Measurements from ENCODE around the gene RTN1.

Gene RTN1

DNA sequence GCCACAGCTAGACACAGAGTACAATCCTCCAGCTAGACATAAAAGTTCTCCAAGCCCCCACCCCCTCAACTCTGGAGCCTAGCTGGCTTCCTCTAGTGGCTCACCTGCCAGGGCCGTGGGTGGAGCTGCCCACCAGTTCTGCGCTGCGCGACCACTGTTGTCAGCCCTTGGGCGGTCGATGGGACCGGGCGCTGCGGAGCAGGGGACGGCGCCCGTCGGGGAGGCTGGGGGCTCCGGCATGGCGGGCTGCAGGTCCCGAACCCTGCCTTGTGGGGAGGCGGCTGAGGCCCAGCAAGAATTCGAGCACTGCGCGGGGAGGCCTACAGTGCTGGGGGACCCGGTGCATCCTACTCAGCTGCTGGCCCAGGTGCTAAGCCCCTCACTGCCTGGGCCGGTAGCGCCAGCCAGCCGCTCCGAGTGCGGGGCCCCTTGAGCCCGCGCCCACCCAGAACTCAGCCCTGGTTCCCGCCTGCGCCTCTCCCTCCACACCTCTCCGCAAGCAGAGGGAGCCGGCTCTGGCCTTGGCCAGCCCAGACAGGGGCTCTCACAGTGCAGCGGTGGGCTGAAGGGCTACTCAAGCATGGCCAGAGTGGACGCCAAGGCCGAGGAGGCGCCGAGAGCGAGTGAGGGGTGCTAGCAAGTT lies 51.0 kb downstream of the RTN1 start:
- peaks cover 18% of the 10 kb centered on the region for H3K4me1 ChIP-seq (ENCODE audit: low read length)
- no peak overlapping the region for H3K27ac ChIP-seq (ENCODE audit: low read length)
- no peak overlapping the region for H3K4me2 ChIP-seq (ENCODE audit: low read length)
- no peaks in the 10 kb centered on the region for H3K79me2 ChIP-seq (ENCODE audit: low read length)
- no peak overlapping the region for H2AFZ ChIP-seq (ENCODE audit: low read depth, low read length)
- H3K36me3 ChIP-seq (replicated peaks; ENCODE audit: low read depth, low read length): no peaks in the 10 kb centered on the region
- peaks cover 13% of the 10 kb centered on the region for H3K27me3 ChIP-seq (ENCODE audit: low read depth, low read length)
- H3K9ac ChIP-seq (ENCODE audit: low read length): no peak overlapping the region
- TF ChIP-seq EZH2phosphoT487 (IDR thresholded peaks at IDR 0.05; ENCODE audit: low read depth): no peak
- TF ChIP-seq, protein P1, sequence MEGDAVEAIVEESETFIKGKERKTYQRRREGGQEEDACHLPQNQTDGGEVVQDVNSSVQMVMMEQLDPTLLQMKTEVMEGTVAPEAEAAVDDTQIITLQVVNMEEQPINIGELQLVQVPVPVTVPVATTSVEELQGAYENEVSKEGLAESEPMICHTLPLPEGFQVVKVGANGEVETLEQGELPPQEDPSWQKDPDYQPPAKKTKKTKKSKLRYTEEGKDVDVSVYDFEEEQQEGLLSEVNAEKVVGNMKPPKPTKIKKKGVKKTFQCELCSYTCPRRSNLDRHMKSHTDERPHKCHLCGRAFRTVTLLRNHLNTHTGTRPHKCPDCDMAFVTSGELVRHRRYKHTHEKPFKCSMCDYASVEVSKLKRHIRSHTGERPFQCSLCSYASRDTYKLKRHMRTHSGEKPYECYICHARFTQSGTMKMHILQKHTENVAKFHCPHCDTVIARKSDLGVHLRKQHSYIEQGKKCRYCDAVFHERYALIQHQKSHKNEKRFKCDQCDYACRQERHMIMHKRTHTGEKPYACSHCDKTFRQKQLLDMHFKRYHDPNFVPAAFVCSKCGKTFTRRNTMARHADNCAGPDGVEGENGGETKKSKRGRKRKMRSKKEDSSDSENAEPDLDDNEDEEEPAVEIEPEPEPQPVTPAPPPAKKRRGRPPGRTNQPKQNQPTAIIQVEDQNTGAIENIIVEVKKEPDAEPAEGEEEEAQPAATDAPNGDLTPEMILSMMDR (IDR thresholded peaks at IDR 0.05; ENCODE audit: low read depth, low read length): no peak
- H3K9me3 ChIP-seq (ENCODE audit: insufficient read depth, low read length): 0 out of 2 replicates have a peak, but pooled peaks cover 6% of the 10 kb centered on the region
- H4K20me1 ChIP-seq (ENCODE audit: insufficient read depth, low read length): no peaks in the 10 kb centered on the region
- H3K4me3 ChIP-seq (ENCODE audit: low read length): no peak overlapping the region

DNA sequence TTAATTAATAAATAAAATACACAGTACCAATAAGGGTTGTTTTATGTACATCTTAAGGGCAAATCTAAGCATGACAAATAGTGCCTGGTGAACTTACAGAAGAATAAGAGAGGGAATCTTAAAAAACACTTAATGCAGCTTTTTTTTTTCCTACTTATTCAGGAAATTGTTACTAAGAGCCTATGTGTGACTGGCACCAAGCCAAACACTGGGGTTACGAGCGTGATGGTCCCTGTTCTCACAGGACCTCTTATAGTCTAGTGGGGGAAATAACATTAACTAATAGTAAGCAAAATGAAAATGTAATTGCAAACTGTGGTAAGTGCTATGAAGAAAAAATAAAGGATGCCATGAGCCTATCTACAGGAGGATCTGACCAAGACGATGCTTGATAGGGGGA lies 53.6 kb downstream of the RTN1 start:
- H3K27ac ChIP-seq (ENCODE audit: low read length): no peak overlapping the region
- H3K4me3 ChIP-seq (ENCODE audit: low read length): no peak overlapping the region
- H3K9me3 ChIP-seq (ENCODE audit: insufficient read depth, low read length): 0 out of 2 replicates have a peak, but pooled peaks cover 2% of the 10 kb centered on the region
- peaks cover 27% of the 10 kb centered on the region for H3K27me3 ChIP-seq (ENCODE audit: low read depth, low read length)
- H3K4me1 ChIP-seq (ENCODE audit: low read length): no peaks in the 10 kb centered on the region
- no peak overlapping the region for H3K9ac ChIP-seq (ENCODE audit: low read length)
- H3K36me3 ChIP-seq (replicated peaks; ENCODE audit: low read depth, low read length): no peaks in the 10 kb centered on the region
- H2AFZ ChIP-seq (ENCODE audit: low read depth, low read length): no peak overlapping the region
- no peaks in the 10 kb centered on the region for H3K79me2 ChIP-seq (ENCODE audit: low read length)
- H3K4me2 ChIP-seq (ENCODE audit: low read length): no peak overlapping the region
- no peak for TF ChIP-seq EZH2phosphoT487 (IDR thresholded peaks at IDR 0.05; ENCODE audit: low read depth)
- TF ChIP-seq, protein P1 (IDR thresholded peaks at IDR 0.05; ENCODE audit: low read depth, low read length): no peak
- no peaks in the 10 kb centered on the region for H4K20me1 ChIP-seq (ENCODE audit: insufficient read depth, low read length)

DNA sequence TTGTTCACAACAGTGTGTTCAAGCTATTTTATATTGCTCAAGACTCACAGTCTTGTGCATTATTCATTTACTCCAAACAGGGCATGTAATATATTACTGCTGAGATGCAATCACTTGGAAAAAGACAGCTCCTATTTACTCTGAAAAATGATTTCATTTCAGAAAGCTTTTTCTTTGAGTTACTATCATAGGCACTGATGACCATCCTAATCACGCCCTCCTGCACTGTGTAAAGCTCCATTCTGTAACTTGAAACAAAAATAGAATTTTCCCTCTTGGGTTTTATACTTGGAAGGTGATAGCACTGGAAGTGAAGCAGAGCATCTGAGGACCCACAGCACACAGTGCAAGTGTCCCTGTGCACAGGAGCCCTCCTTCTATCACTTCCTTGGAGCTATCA lies 55.6 kb downstream of the RTN1 start:
- Histone ChIP-seq H3K4me3 (ENCODE audit: low read length) (no peak overlapping the region), H3K27me3 (ENCODE audit: low read depth, low read length) (peaks cover 46% of the 10 kb centered on the region), H3K4me1 (ENCODE audit: low read length) (no peaks in the 10 kb centered on the region), H3K36me3 (replicated peaks; ENCODE audit: low read depth, low read length) (no peaks in the 10 kb centered on the region), H3K79me2 (ENCODE audit: low read length) (no peaks in the 10 kb centered on the region), H3K9ac (ENCODE audit: low read length) (no peak overlapping the region), H3K9me3 (ENCODE audit: insufficient read depth, low read length) (no peaks in the 10 kb centered on the region), H4K20me1 (ENCODE audit: insufficient read depth, low read length) (no peaks in the 10 kb centered on the region), H3K27ac (ENCODE audit: low read length) (no peak overlapping the region), H2AFZ (ENCODE audit: low read depth, low read length) (no peak overlapping the region), H3K4me2 (ENCODE audit: low read length) (no peak overlapping the region)
- no peak for TF ChIP-seq EZH2phosphoT487 (IDR thresholded peaks at IDR 0.05; ENCODE audit: low read depth)
- TF ChIP-seq, protein P1 (IDR thresholded peaks at IDR 0.05; ENCODE audit: low read depth, low read length): no peak

DNA sequence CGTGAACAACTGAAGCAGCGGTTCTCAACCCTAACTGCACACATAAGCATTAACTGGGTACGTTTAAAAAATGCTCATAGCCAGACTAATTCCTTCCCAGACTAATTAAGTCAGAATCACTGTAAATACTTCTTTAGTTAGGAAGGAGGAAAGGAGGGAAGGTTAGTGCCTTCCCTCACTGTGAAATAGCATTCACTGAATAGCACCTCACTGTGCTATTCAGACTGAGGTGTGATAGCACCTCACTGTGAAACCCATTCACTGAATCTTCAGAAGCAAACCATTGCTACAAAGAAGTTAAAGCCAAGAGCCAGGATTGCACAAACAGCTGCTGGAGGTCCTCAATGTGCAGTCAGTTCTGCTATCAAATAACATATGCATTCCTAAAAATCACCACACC lies 58.8 kb downstream of the RTN1 start:
- peaks cover 72% of the 10 kb centered on the region for H3K27me3 ChIP-seq (ENCODE audit: low read depth, low read length)
- no peaks in the 10 kb centered on the region for H3K79me2 ChIP-seq (ENCODE audit: low read length)
- H3K9me3 ChIP-seq (ENCODE audit: insufficient read depth, low read length): no peaks in the 10 kb centered on the region
- H3K27ac ChIP-seq (ENCODE audit: low read length): no peak overlapping the region
- no peaks in the 10 kb centered on the region for H4K20me1 ChIP-seq (ENCODE audit: insufficient read depth, low read length)
- H3K36me3 ChIP-seq (replicated peaks; ENCODE audit: low read depth, low read length): no peaks in the 10 kb centered on the region
- no peak overlapping the region for H2AFZ ChIP-seq (ENCODE audit: low read depth, low read length)
- H3K4me2 ChIP-seq (ENCODE audit: low read length): no peak overlapping the region
- no peak for TF ChIP-seq EZH2phosphoT487 (IDR thresholded peaks at IDR 0.05; ENCODE audit: low read depth)
- TF ChIP-seq, protein P1 (IDR thresholded peaks at IDR 0.05; ENCODE audit: low read depth, low read length): no peak
- no peak overlapping the region for H3K4me3 ChIP-seq (ENCODE audit: low read length)
- peaks cover 3% of the 10 kb centered on the region; the same call in 1 of the 2 replicates for H3K4me1 ChIP-seq (ENCODE audit: low read length)
- no peak overlapping the region for H3K9ac ChIP-seq (ENCODE audit: low read length)

Data from OCI-LY3 (cell line).